Colon (tissue), 2 donors: ENCODE measurements around the gene UBL3.

ENCODE experiments used
- FAIRE-seq: peaks from 2 replicates; lab custom pipeline; 2012; peaks lifted over from hg19 to GRCh38; lab: Jason Lieb, UNC
- donor health status: control.
- donor health status: control.

Gene UBL3

GRCh38 chr13:29756506-29756905 is 93.9 kb downstream of the UBL3 start:
- no peak for FAIRE-seq

GRCh38 chr13:29754473-29754806 is 96.0 kb downstream of the UBL3 start:
- FAIRE-seq: no peak

GRCh38 chr13:29753618-29754472 is 96.6 kb downstream of the UBL3 start:
- FAIRE-seq: no peak

- FAIRE-seq: no peak
Observed at GRCh38 chr13:29752175-29752574, 98.2 kb downstream of the UBL3 start.

- FAIRE-seq: no peak
Observed at GRCh38 chr13:29750183-29750530, 100.3 kb downstream of the UBL3 start.

- FAIRE-seq: no peak
Observed at GRCh38 chr13:29749401-29750182, 100.8 kb downstream of the UBL3 start.

- FAIRE-seq: no peak
Observed at GRCh38 chr13:29748097-29748496, 102.3 kb downstream of the UBL3 start.

GRCh38 chr13:29746148-29746677 is 104.2 kb downstream of the UBL3 start:
- no peak for FAIRE-seq

GRCh38 chr13:29745704-29746103 is 104.7 kb downstream of the UBL3 start:
- FAIRE-seq: no peak

GRCh38 chr13:29743201-29743786 is 107.1 kb downstream of the UBL3 start:
- no peak for FAIRE-seq

GRCh38 chr13:29740961-29741360 is 109.5 kb downstream of the UBL3 start:
- FAIRE-seq: no peak

GRCh38 chr13:29737061-29737460 is 113.4 kb downstream of the UBL3 start:
- no peak for FAIRE-seq

- FAIRE-seq: no peak
Observed at GRCh38 chr13:29733147-29733611, 117.2 kb downstream of the UBL3 start.

- FAIRE-seq: no peak
Observed at GRCh38 chr13:29730253-29730652, 120.2 kb downstream of the UBL3 start.

GRCh38 chr13:29722415-29722814 is 128.0 kb downstream of the UBL3 start:
- no peak for FAIRE-seq

- no peak for FAIRE-seq
Observed at GRCh38 chr13:29721766-29722165, 128.7 kb downstream of the UBL3 start.

GRCh38 chr13:29718694-29719093 is 131.7 kb downstream of the UBL3 start:
- no peak for FAIRE-seq

- FAIRE-seq: no peak
Observed at GRCh38 chr13:29716493-29716892, 133.9 kb downstream of the UBL3 start.
